HepG2 (cell line): Measurements from ENCODE around the gene ANKRD29. TPM values are rescaled to one million over a fixed set of nuclear protein-coding genes. Genes with fewer than 3 reads are reported as not detected.

Experiments used
- ETV6 ChIP-seq: sonication (generic); formaldehyde crosslinking; conservative IDR thresholded peaks from 2 replicates; pipeline ENCODE4 v1.4.0; 2020; ENCODE audit warnings: missing genetic modification reagents
- FOXK1 ChIP-seq: sonication (generic); formaldehyde crosslinking; IDR thresholded peaks from 2 replicates; pipeline ENCODE4 v1.4.0; 2020; ENCODE audit warnings: low read depth, missing genetic modification reagents, borderline replicate concordance
- GTF3A ChIP-seq: sonication (generic); formaldehyde crosslinking; conservative IDR thresholded peaks from 2 replicates; pipeline ENCODE4 v1.4.0; 2020; ENCODE audit warnings: mild to moderate bottlenecking, missing genetic modification reagents
- HES4 ChIP-seq: sonication (generic); formaldehyde crosslinking; IDR thresholded peaks from 2 replicates; pipeline ENCODE4 v1.9.0; 2021; ENCODE audit warnings: mild to moderate bottlenecking, missing genetic modification reagents, borderline replicate concordance
- MATR3 ChIP-seq: sonication (generic); formaldehyde crosslinking; IDR thresholded peaks from 2 replicates; pipeline ENCODE4 v1.4.0; 2020; ENCODE audit warnings: missing genetic modification reagents
- MEF2D ChIP-seq: sonication (generic); formaldehyde crosslinking; IDR thresholded peaks from 2 replicates; pipeline ENCODE4 v1.5.1; 2020; ENCODE audit warnings: mild to moderate bottlenecking, missing genetic modification reagents
- MEIS1 ChIP-seq: sonication (generic); formaldehyde crosslinking; IDR thresholded peaks from 2 replicates; pipeline ENCODE4 v1.9.0; 2021; ENCODE audit warnings: mild to moderate bottlenecking, missing genetic modification reagents, moderate library complexity, borderline replicate concordance
- PRMT3 ChIP-seq: sonication (generic); formaldehyde crosslinking; IDR thresholded peaks from 2 replicates; pipeline ENCODE4 v1.8.1; 2022; ENCODE audit warnings: low read depth, mild to moderate bottlenecking, moderate library complexity, missing genetic modification reagents, borderline replicate concordance
- RCOR2 ChIP-seq: IDR thresholded peaks from 2 replicates; pipeline ENCODE4 v1.6.1; 2016; ENCODE audit warnings: missing biosample characterization, missing genetic modification reagents
- REXO4 ChIP-seq: sonication (generic); formaldehyde crosslinking; IDR thresholded peaks from 2 replicates; pipeline ENCODE4 v1.8.0; 2022; ENCODE audit warnings: missing genetic modification reagents, mild to moderate bottlenecking, borderline replicate concordance
- RFXAP ChIP-seq: sonication (generic); formaldehyde crosslinking; IDR thresholded peaks from 2 replicates; pipeline ENCODE4 v1.4.0; 2020; ENCODE audit warnings: missing genetic modification reagents, borderline replicate concordance
- THAP11 ChIP-seq: IDR thresholded peaks from 2 replicates; pipeline ENCODE4 v1.6.1; 2016; ENCODE audit warnings: missing biosample characterization, missing genetic modification reagents
- ZEB1 ChIP-seq: IDR thresholded peaks from 2 replicates; pipeline ENCODE4 v1.6.1; 2012; ENCODE audit warnings: mild to moderate bottlenecking, low read depth, inconsistent platforms; ENCODE audit not compliant: insufficient replicate concordance
- ZNF138 ChIP-seq: sonication (generic); formaldehyde crosslinking; IDR thresholded peaks from 2 replicates; pipeline ENCODE4 v1.5.0; 2020; ENCODE audit warnings: mild to moderate bottlenecking, low read depth, missing genetic modification reagents
- ZNF367 ChIP-seq: sonication (generic); formaldehyde crosslinking; IDR thresholded peaks from 2 replicates; pipeline ENCODE4 v1.4.0; 2020; ENCODE audit warnings: missing genetic modification reagents, borderline replicate concordance
- ZNF746 ChIP-seq: sonication (generic); formaldehyde crosslinking; IDR thresholded peaks from 2 replicates; pipeline ENCODE4 v1.8.0; 2022; ENCODE audit warnings: mild to moderate bottlenecking, missing genetic modification reagents
- polyA plus RNA-seq, 8 experiments: library from polyadenylated mRNA; depleted of rRNA in 3 of 8; stranded (reverse) in 7 of 8; unstranded in 1 of 8; fragments of >200 nt; fragmentation: Illumina TruSeq in 4 of 8; extraction: Trizol in 4 of 8; gene quantifications; 2 replicates each; pipeline versions ENCODE4 v1.2.1 to v1.2.3, GENCODE V29; 2011 to 2016; ENCODE audit warnings: low read depth in 4 of 8, missing spikeins in 1 of 8, mixed read lengths in 1 of 8; ENCODE audit not compliant: insufficient read depth in 1 of 8
- total RNA-seq, 5 experiments: library from RNA; depleted of rRNA; stranded (reverse); fragments of >200 nt; fragmentation: Illumina TruSeq; extraction: Trizol; gene quantifications; 2 replicates each; pipeline ENCODE4 v1.2.3, GENCODE V29; 2016; ENCODE audit warnings: low read depth in 1 of 5
- TF ChIP-seq, protein P1 (sequence below): sonication (generic); formaldehyde crosslinking; IDR thresholded peaks from 2 replicates; pipeline ENCODE4 v1.5.0; 2020; ENCODE audit warnings: mild to moderate bottlenecking, missing genetic modification reagents
- TF ChIP-seq, protein P2 (sequence below): IDR thresholded peaks from 2 replicates; pipeline ENCODE4 v1.6.1; 2016; ENCODE audit warnings: missing compliant biosample characterization, missing genetic modification reagents, borderline replicate concordance
- TF ChIP-seq, protein P3 (sequence below): sonication (generic); formaldehyde crosslinking; IDR thresholded peaks from 2 replicates; pipeline ENCODE4 v1.5.0; 2020; ENCODE audit warnings: missing genetic modification reagents, mild to moderate bottlenecking, borderline replicate concordance
- TF ChIP-seq, protein P4 (sequence below), 2 experiments: sonication (generic) in 1 of 2; formaldehyde crosslinking in 1 of 2; IDR thresholded peaks; 2 replicates each; pipeline versions ENCODE4 v1.4.0 to v1.6.1; 2016 to 2020; ENCODE audit warnings: borderline replicate concordance in 1 of 2, low read depth in 1 of 2, mild to moderate bottlenecking in 1 of 2, missing genetic modification reagents in 1 of 2

Gene ANKRD29
- total and polyA plus RNA-seq, 2 of the 13 experiments (the other 11 are each of a cell fraction or from before 2014, with no cell fraction given), result not detected

DNA sequence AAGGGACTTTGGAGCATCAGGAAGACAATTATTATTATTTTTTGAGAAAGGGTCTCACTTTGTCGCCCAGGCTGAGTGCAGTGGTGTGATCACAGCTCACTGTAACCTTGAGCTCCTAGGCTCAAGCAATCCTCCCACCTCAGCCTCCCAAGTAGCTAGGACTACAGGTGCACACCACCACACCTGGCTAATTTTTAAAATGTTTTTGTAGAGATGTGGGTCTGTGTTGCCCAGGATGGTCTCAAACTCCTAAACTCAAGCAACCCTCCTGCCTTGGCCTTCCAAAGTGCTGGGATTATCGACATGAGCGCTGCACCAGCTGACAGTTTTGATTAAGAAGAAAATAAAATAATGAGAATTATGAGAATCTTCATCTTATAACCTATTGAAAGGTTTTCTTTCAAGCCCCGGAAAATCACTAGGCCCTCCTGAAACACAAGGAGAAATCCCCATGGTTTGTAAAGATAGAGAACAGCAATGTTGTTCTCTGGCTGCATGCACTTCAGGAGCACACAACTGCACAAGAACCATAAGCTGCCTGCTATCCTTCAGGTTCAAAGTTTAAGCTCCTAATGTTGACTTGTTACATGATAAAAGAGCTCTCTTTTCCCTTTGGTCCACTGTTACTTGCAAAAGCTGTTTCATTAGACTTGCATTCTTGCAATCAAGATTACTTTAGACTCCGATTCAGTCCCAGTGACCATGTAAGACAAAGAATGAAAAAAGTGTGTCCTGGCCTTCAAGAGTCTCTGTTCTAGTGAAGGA is 93.2 kb downstream of the ANKRD29 start (continued):
- TF ChIP-seq, protein P1, sequence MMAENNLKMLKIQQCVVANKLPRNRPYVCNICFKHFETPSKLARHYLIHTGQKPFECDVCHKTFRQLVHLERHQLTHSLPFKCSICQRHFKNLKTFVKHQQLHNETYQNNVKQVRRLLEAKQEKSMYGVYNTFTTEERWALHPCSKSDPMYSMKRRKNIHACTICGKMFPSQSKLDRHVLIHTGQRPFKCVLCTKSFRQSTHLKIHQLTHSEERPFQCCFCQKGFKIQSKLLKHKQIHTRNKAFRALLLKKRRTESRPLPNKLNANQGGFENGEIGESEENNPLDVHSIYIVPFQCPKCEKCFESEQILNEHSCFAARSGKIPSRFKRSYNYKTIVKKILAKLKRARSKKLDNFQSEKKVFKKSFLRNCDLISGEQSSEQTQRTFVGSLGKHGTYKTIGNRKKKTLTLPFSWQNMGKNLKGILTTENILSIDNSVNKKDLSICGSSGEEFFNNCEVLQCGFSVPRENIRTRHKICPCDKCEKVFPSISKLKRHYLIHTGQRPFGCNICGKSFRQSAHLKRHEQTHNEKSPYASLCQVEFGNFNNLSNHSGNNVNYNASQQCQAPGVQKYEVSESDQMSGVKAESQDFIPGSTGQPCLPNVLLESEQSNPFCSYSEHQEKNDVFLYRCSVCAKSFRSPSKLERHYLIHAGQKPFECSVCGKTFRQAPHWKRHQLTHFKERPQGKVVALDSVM (CRISPR knock-in tag), result no peak
- TF ChIP-seq MATR3 (CRISPR knock-in tag) (no peak), FOXK1 (CRISPR knock-in tag) (no peak), RFXAP (CRISPR knock-in tag) (no peak), MEF2D (CRISPR knock-in tag) (no peak), REXO4 (CRISPR knock-in tag) (no peak), ZEB1 (no peak), ZNF367 (CRISPR knock-in tag) (no peak), THAP11 (CRISPR knock-in tag) (peak; percentile 36; the same call in 1 of the 2 replicates), RCOR2 (CRISPR knock-in tag) (peak; percentile 63), HES4 (CRISPR knock-in tag) (no peak), ZNF746 (CRISPR knock-in tag) (no peak), ETV6 (CRISPR knock-in tag) (no peak), PRMT3 (no peak), ZNF138 (CRISPR knock-in tag) (no peak), MEIS1 (CRISPR knock-in tag) (no peak), GTF3A (CRISPR knock-in tag) (no peak)
- TF ChIP-seq, protein P2, sequence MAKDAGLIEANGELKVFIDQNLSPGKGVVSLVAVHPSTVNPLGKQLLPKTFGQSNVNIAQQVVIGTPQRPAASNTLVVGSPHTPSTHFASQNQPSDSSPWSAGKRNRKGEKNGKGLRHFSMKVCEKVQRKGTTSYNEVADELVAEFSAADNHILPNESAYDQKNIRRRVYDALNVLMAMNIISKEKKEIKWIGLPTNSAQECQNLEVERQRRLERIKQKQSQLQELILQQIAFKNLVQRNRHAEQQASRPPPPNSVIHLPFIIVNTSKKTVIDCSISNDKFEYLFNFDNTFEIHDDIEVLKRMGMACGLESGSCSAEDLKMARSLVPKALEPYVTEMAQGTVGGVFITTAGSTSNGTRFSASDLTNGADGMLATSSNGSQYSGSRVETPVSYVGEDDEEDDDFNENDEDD, result no peak
- TF ChIP-seq, protein P3, sequence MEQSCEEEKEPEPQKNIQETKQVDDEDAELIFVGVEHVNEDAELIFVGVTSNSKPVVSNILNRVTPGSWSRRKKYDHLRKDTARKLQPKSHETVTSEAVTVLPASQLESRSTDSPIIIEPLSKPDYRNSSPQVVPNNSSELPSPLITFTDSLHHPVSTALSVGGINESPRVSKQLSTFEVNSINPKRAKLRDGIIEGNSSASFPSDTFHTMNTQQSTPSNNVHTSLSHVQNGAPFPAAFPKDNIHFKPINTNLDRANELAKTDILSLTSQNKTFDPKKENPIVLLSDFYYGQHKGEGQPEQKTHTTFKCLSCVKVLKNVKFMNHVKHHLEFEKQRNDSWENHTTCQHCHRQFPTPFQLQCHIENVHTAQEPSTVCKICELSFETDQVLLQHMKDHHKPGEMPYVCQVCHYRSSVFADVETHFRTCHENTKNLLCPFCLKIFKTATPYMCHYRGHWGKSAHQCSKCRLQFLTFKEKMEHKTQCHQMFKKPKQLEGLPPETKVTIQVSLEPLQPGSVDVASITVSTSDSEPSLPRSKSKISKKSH (CRISPR knock-in tag), result no peak
- TF ChIP-seq, protein P4, sequence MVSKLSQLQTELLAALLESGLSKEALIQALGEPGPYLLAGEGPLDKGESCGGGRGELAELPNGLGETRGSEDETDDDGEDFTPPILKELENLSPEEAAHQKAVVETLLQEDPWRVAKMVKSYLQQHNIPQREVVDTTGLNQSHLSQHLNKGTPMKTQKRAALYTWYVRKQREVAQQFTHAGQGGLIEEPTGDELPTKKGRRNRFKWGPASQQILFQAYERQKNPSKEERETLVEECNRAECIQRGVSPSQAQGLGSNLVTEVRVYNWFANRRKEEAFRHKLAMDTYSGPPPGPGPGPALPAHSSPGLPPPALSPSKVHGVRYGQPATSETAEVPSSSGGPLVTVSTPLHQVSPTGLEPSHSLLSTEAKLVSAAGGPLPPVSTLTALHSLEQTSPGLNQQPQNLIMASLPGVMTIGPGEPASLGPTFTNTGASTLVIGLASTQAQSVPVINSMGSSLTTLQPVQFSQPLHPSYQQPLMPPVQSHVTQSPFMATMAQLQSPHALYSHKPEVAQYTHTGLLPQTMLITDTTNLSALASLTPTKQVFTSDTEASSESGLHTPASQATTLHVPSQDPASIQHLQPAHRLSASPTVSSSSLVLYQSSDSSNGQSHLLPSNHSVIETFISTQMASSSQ (IDR thresholded peaks at IDR 0.05; ENCODE audit: low read depth), result no peak; the same call in 1 of the 2 replicates
- TF ChIP-seq, protein P4 (CRISPR knock-in tag; IDR thresholded peaks at IDR 0.05; ENCODE audit: borderline replicate concordance), result no peak
